ENCODE results near the gene ICA1L.

The ICA1L gene

GRCh38 chr2:202736826-202737225 lies 134.7 kb downstream of the ICA1L start:
- DNase-seq (ENCODE audit: low read depth) = no peak

- DNase-seq (ENCODE audit: low read depth) = no peak
These were observed 145.5 kb downstream of the ICA1L start for GRCh38 chr2:202726070-202726469.

GRCh38 chr2:202723746-202724145 lies 147.8 kb downstream of the ICA1L start:
- no peak for DNase-seq (ENCODE audit: low read depth)
